ENCODE data around the gene SPRED1. TPM values are rescaled to one million over a fixed set of nuclear protein-coding genes. Genes with fewer than 3 reads are reported as not detected.

Gene SPRED1
- total and polyA plus RNA-seq, 2 of the 13 experiments (the other 11 are each of a cell fraction or from before 2014, with no cell fraction given) = 3.8 to 9.6 TPM

DNA sequence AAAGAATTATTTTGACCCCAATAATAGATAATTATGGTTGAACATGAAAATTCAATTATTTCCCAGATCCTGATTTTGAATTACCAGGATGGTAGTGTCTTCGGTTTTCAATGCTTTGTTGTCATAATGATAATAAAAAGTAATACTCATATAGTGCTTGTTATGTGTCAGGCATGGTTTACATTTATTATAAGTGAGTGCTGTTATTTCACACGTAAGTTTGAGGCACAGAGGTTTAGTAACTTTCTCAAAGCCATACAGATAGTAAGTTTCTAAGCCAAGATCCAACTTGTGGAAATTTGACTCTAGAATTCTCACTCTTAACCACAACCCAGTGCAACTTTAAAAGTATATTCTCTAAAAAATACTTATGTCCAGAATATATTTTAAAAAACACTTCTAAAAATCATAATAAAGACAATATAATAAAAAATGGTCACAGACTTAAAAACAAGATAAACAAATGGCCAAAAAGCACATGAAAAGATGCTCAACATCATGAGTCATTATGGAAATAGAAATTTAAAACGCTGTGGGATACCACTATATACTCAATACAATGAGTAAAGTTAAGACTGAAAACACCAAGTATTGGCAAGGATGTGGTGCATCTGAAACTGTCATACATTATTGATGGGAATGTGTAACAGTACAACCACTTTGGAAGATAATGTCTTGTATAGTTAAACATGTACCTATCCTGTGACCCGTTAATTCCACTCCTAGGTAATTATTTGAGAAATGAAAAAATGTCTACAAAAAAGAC is 45.2 kb downstream of the SPRED1 start:
- Histone ChIP-seq H2AFZ (ENCODE audit: low read length) (no peak overlapping the region), H3K9me3 (ENCODE audit: low read length) (no peaks in the 10 kb centered on the region), H3K4me3 (replicated peaks in 1 of 3; ENCODE audit: insufficient read depth in 1 of 3, low read depth in 2 of 3, low read length in 3 of 3) (no peak overlapping the region), H3K4me2 (ENCODE audit: low read depth, low read length) (no peak overlapping the region), H3K79me2 (ENCODE audit: insufficient read depth, low read length) (peaks cover 11% of the 10 kb centered on the region), H3K9ac (ENCODE audit: insufficient read depth, low read depth, low read length) (no peak overlapping the region), H3K27me3 (ENCODE audit: control insufficient read depth in 1 of 2, insufficient read depth in 2 of 2, low read length in 2 of 2) (no peaks in the 10 kb centered on the region), H3K27ac (ENCODE audit: extremely low read length, insufficient read depth, low read length) (no peak overlapping the region), H3K36me3 (replicated peaks in 1 of 2; ENCODE audit: control insufficient read depth in 1 of 2, insufficient read depth in 2 of 2, low read length in 2 of 2) (peaks cover 0 to 2% of the 10 kb centered on the region in 2 experiments; a peak in 1 of 5 replicates), H3K4me1 (ENCODE audit: insufficient read depth, low read length) (no peaks in the 10 kb centered on the region), H4K20me1 (ENCODE audit: insufficient read depth, low read length) (no peaks in the 10 kb centered on the region)
- TF ChIP-seq, protein P1, sequence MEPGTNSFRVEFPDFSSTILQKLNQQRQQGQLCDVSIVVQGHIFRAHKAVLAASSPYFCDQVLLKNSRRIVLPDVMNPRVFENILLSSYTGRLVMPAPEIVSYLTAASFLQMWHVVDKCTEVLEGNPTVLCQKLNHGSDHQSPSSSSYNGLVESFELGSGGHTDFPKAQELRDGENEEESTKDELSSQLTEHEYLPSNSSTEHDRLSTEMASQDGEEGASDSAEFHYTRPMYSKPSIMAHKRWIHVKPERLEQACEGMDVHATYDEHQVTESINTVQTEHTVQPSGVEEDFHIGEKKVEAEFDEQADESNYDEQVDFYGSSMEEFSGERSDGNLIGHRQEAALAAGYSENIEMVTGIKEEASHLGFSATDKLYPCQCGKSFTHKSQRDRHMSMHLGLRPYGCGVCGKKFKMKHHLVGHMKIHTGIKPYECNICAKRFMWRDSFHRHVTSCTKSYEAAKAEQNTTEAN (CRISPR knock-in tag; conservative IDR thresholded peaks at IDR 0.05) = no peak
- BruUV-seq (replicated peaks) = no TSS peak
- FAIRE-seq (no peak), ATAC-seq (no peak), DNase-seq (ENCODE audit: low spot score) (no peak)
- WGBS (ENCODE audit: low lambda C conversion rate) = 70% methylated on average over 4 of the region's 4 CpGs
- intact Hi-C loops (cut with micrococcal nuclease; ENCODE audit: unreplicated experiment) = no loop called here
- CTCF ChIA-PET (ENCODE audit: low intra/inter-chr PET ratio, low total read pairs) = no interaction called here
- in situ Hi-C loops (cut with HindIII; ENCODE audit: extremely low pct_ligation_motif_present, low pct_unique_long_range_greater_than_20kb) = no loop called here
- POLR2A ChIA-PET = no interaction called here

DNA sequence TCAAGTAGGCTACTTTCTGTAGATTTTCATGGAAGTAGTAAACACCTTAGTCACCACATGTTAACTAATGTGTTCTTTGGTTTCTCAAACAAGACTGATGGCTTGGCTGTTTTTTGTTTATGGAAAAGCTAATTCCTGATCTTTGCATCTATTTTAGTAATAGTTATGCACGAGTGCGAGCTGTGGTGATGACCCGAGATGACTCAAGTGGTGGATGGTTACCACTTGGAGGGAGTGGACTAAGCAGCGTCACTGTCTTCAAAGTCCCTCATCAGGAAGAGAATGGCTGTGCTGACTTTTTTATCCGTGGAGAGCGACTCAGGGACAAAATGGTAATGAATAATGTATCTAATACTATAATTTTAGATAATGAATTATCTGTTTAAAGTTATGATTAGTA is 46.6 kb downstream of the SPRED1 start:
- peaks cover 0 to 2% of the 10 kb centered on the region in 2 experiments; a peak in 1 of 5 replicates for H3K36me3 ChIP-seq (replicated peaks in 1 of 2; ENCODE audit: control insufficient read depth in 1 of 2, insufficient read depth in 2 of 2, low read length in 2 of 2)
- FAIRE-seq (no peak), DNase-seq (ENCODE audit: low spot score) (no peak), ATAC-seq (no peak)
- H2AFZ ChIP-seq (ENCODE audit: low read length) = no peak overlapping the region
- H4K20me1 ChIP-seq (ENCODE audit: insufficient read depth, low read length) = no peaks in the 10 kb centered on the region
- POLR2A ChIA-PET = no interaction called here
- no peak overlapping the region for H3K4me2 ChIP-seq (ENCODE audit: low read depth, low read length)
- H3K27me3 ChIP-seq (ENCODE audit: control insufficient read depth in 1 of 2, insufficient read depth in 2 of 2, low read length in 2 of 2) = no peaks in the 10 kb centered on the region
- no TSS peak for BruUV-seq (replicated peaks)
- intact Hi-C loops (cut with micrococcal nuclease; ENCODE audit: unreplicated experiment) = no loop called here
- no peaks in the 10 kb centered on the region for H3K4me1 ChIP-seq (ENCODE audit: insufficient read depth, low read length)
- no peaks in the 10 kb centered on the region for H3K9me3 ChIP-seq (ENCODE audit: low read length)
- H3K27ac ChIP-seq (ENCODE audit: extremely low read length, insufficient read depth, low read length) = no peak overlapping the region
- no peak overlapping the region for H3K4me3 ChIP-seq (replicated peaks in 1 of 3; ENCODE audit: insufficient read depth in 1 of 3, low read depth in 2 of 3, low read length in 3 of 3)
- CTCF ChIA-PET (ENCODE audit: low intra/inter-chr PET ratio, low total read pairs) = no interaction called here
- in situ Hi-C loops (cut with HindIII; ENCODE audit: extremely low pct_ligation_motif_present, low pct_unique_long_range_greater_than_20kb) = no loop called here
- no peak overlapping the region for H3K9ac ChIP-seq (ENCODE audit: insufficient read depth, low read depth, low read length)
- WGBS (ENCODE audit: low lambda C conversion rate) = 98% methylated on average over 6 of the region's 6 CpGs
- peaks cover 11% of the 10 kb centered on the region for H3K79me2 ChIP-seq (ENCODE audit: insufficient read depth, low read length)
- TF ChIP-seq AKAP8 (CRISPR knock-in tag; IDR thresholded peaks at IDR 0.05) = no peak
- TF ChIP-seq PLRG1 (conservative IDR thresholded peaks at IDR 0.05) = no peak
- TF ChIP-seq HHEX (CRISPR knock-in tag; IDR thresholded peaks at IDR 0.05) = no peak
- TF ChIP-seq ATF1 (CRISPR knock-in tag; IDR thresholded peaks at IDR 0.05) = no peak
- no peak for TF ChIP-seq HDAC1 (CRISPR knock-in tag; IDR thresholded peaks at IDR 0.05)
- no peak for TF ChIP-seq ZNF766 (CRISPR knock-in tag; IDR thresholded peaks at IDR 0.05; ENCODE audit: borderline replicate concordance)
- TF ChIP-seq ZNF598 (CRISPR knock-in tag; IDR thresholded peaks at IDR 0.05; ENCODE audit: borderline replicate concordance) = no peak
- no peak for TF ChIP-seq EED (CRISPR knock-in tag; IDR thresholded peaks at IDR 0.05)
- TF ChIP-seq ZBTB38 (CRISPR knock-in tag; IDR thresholded peaks at IDR 0.05) = no peak
- no peak for TF ChIP-seq ZNF792 (CRISPR knock-in tag; IDR thresholded peaks at IDR 0.05)
- no peak for TF ChIP-seq NR2F6 (IDR thresholded peaks at IDR 0.05)
- TF ChIP-seq NR2F6 (CRISPR knock-in tag; IDR thresholded peaks at IDR 0.05) = no peak
- TF ChIP-seq ZFAT (CRISPR knock-in tag; conservative IDR thresholded peaks at IDR 0.05) = no peak
- TF ChIP-seq, protein P2, sequence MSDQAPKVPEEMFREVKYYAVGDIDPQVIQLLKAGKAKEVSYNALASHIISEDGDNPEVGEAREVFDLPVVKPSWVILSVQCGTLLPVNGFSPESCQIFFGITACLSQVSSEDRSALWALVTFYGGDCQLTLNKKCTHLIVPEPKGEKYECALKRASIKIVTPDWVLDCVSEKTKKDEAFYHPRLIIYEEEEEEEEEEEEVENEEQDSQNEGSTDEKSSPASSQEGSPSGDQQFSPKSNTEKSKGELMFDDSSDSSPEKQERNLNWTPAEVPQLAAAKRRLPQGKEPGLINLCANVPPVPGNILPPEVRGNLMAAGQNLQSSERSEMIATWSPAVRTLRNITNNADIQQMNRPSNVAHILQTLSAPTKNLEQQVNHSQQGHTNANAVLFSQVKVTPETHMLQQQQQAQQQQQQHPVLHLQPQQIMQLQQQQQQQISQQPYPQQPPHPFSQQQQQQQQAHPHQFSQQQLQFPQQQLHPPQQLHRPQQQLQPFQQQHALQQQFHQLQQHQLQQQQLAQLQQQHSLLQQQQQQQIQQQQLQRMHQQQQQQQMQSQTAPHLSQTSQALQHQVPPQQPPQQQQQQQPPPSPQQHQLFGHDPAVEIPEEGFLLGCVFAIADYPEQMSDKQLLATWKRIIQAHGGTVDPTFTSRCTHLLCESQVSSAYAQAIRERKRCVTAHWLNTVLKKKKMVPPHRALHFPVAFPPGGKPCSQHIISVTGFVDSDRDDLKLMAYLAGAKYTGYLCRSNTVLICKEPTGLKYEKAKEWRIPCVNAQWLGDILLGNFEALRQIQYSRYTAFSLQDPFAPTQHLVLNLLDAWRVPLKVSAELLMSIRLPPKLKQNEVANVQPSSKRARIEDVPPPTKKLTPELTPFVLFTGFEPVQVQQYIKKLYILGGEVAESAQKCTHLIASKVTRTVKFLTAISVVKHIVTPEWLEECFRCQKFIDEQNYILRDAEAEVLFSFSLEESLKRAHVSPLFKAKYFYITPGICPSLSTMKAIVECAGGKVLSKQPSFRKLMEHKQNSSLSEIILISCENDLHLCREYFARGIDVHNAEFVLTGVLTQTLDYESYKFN (CRISPR knock-in tag; conservative IDR thresholded peaks at IDR 0.05) = no peak
- no peak for TF ChIP-seq SIX1 (CRISPR knock-in tag; IDR thresholded peaks at IDR 0.05; ENCODE audit: borderline replicate concordance)

Measured in HepG2 (cell line).